SK-N-SH (cell line): Measurements from ENCODE around the gene LANCL2. TPM values are rescaled to one million over a fixed set of nuclear protein-coding genes. Genes with fewer than 3 reads are reported as not detected.

Experiments
- CTCF ChIA-PET: fragments of 300-600, 350-600 bp; formaldehyde crosslinking; extraction: SDS; loops from one replicate; lab custom pipeline; 2021; lab: Yijun Ruan, JAX
- POLR2A ChIA-PET: fragments of 350-600 bp; sonication (Branson Sonifier 250); formaldehyde crosslinking; extraction: SDS; loops from one replicate; lab custom pipeline; 2020; ENCODE audit warnings: antibody characterized with exemption, inconsistent platforms; lab: Yijun Ruan, JAX
- DNase-seq: peaks from one replicate; pipeline ENCODE4 v3.0.0; 2012
- H2AFZ ChIP-seq: fragments of 200-600 bp; sonication (generic); 2 replicates; pipeline ENCODE4 v1.8.1; 2016; ENCODE audit warnings: antibody characterized with exemption, mild to moderate bottlenecking, low read depth
- H3F3A ChIP-seq: fragments of 200-600 bp; sonication (generic); replicated peaks from 2 replicates; pipeline ENCODE3; 2016; ENCODE audit warnings: antibody characterized with exemption, mild to moderate bottlenecking; ENCODE audit not compliant: insufficient read depth
- H3K27ac ChIP-seq, 2 experiments: fragments of 200-500 bp in 1 of 2; fragments of 200-600 bp in 1 of 2; sonication (Bioruptor generic) in 1 of 2; sonication (generic), shearing (Covaris generic) in 1 of 2; 2 replicates each; pipeline versions ENCODE4 v1.5.1 to v1.6.1; 2014 to 2016; ENCODE audit warnings: low read depth in 2 of 2, inconsistent platforms in 1 of 2, low read length in 1 of 2, mild to moderate bottlenecking in 1 of 2, mixed read lengths in 1 of 2
- H3K27me3 ChIP-seq: fragments of 200-600 bp; sonication (generic), shearing (Covaris generic); 2 replicates; pipeline ENCODE4 v1.6.1; 2016; ENCODE audit warnings: mixed run types; ENCODE audit not compliant: insufficient read depth
- H3K36me3 ChIP-seq, 2 experiments: fragments of 200-500 bp in 1 of 2; fragments of 200-600 bp in 1 of 2; sonication (Bioruptor generic) in 1 of 2; sonication (generic) in 1 of 2; replicated peaks in 1 of 2; 2 replicates each; pipeline versions ENCODE3 to v1.5.1; 2014 to 2016; ENCODE audit warnings: low read length in 1 of 2, mild to moderate bottlenecking in 1 of 2; ENCODE audit not compliant: insufficient read depth in 2 of 2, control insufficient read depth in 1 of 2
- H3K4me1 ChIP-seq, 2 experiments: fragments of 200-500 bp in 1 of 2; fragments of 200-600 bp in 1 of 2; sonication (Bioruptor generic) in 1 of 2; sonication (generic), shearing (Covaris generic) in 1 of 2; 2 replicates each; pipeline versions ENCODE4 v1.5.1 to v1.6.1; 2014 to 2016; ENCODE audit warnings: low read depth in 1 of 2, low read length in 1 of 2, mixed run types in 1 of 2; ENCODE audit not compliant: insufficient read depth in 2 of 2, control insufficient read depth in 1 of 2
- H3K4me2 ChIP-seq: fragments of 200-600 bp; sonication (generic), shearing (Covaris generic); 2 replicates; pipeline ENCODE4 v1.6.1; 2017; ENCODE audit warnings: mixed run types
- H3K4me3 ChIP-seq, 2 experiments: fragments of 200-500 bp in 1 of 2; fragments of 200-600 bp in 1 of 2; sonication (Bioruptor generic) in 1 of 2; sonication (generic), shearing (Covaris generic) in 1 of 2; 2 replicates each; pipeline versions ENCODE4 v1.5.1 to v1.8.1; 2014 to 2016; ENCODE audit warnings: low read depth in 2 of 2, inconsistent platforms in 1 of 2, low read length in 1 of 2, mild to moderate bottlenecking in 1 of 2, mixed read lengths in 1 of 2, moderate library complexity in 1 of 2
- H3K79me2 ChIP-seq: fragments of 200-600 bp; sonication (generic); 2 replicates; pipeline ENCODE4 v1.8.1; 2017; ENCODE audit warnings: mild to moderate bottlenecking; ENCODE audit not compliant: insufficient read depth
- H3K9ac ChIP-seq: fragments of 200-600 bp; sonication (generic); 2 replicates; pipeline ENCODE4 v1.6.1; 2017; ENCODE audit warnings: mixed run types
- H3K9me2 ChIP-seq: fragments of 200-600 bp; sonication (generic); 2 replicates; pipeline ENCODE4 v1.6.1; 2017; ENCODE audit warnings: mixed run types
- H3K9me3 ChIP-seq: fragments of 200-600 bp; sonication (generic); 2 replicates; pipeline ENCODE4 v1.6.1; 2017; ENCODE audit warnings: mixed run types, mild to moderate bottlenecking, moderate library complexity
- H4K20me1 ChIP-seq: fragments of 200-600 bp; sonication (generic); 2 replicates; pipeline ENCODE4 v1.6.1; 2017; ENCODE audit warnings: mild to moderate bottlenecking, mixed run types; ENCODE audit not compliant: insufficient read depth
- ELF1 ChIP-seq: IDR thresholded peaks from 2 replicates; pipeline ENCODE4 v1.4.0; 2012
- EP300 ChIP-seq, 2 experiments: IDR thresholded peaks; 2 replicates each; pipeline versions ENCODE4 v1.4.0 to v1.6.1; 2012; ENCODE audit warnings: borderline replicate concordance in 1 of 2, low read depth in 1 of 2, low read length in 1 of 2
- FOSL2 ChIP-seq: IDR thresholded peaks from 2 replicates; pipeline ENCODE4 v1.4.0; 2012; ENCODE audit warnings: low read depth, mild to moderate bottlenecking, moderate library complexity, borderline replicate concordance
- FOXJ3 ChIP-seq: sonication (generic); formaldehyde crosslinking; IDR thresholded peaks from 2 replicates; pipeline ENCODE4 v1.5.1; 2020; ENCODE audit warnings: mild to moderate bottlenecking, missing genetic modification reagents
- IRF3 ChIP-seq: fragments of 150-350 bp; IDR thresholded peaks from 2 replicates; pipeline ENCODE4 v1.6.1; 2016; ENCODE audit warnings: mild to moderate bottlenecking, low read depth, low read length
- NFIC ChIP-seq: IDR thresholded peaks from 2 replicates; pipeline ENCODE4 v1.4.0; 2012; ENCODE audit warnings: borderline replicate concordance
- SIN3A ChIP-seq: IDR thresholded peaks from 2 replicates; pipeline ENCODE4 v1.6.1; 2012; ENCODE audit warnings: low read depth, mild to moderate bottlenecking, low read length, moderate library complexity, borderline replicate concordance
- SMC3 ChIP-seq: IDR thresholded peaks from 2 replicates; pipeline ENCODE4 v1.6.1; 2012; ENCODE audit warnings: low read depth, low read length, improper control_type of control experiment
- TAF1 ChIP-seq: IDR thresholded peaks from 2 replicates; pipeline ENCODE4 v1.6.1; 2012; ENCODE audit warnings: low read depth, mild to moderate bottlenecking, low read length, moderate library complexity, borderline replicate concordance
- TCF12 ChIP-seq: IDR thresholded peaks from 2 replicates; pipeline ENCODE4 v1.4.0; 2012
- USF2 ChIP-seq: fragments of 150-350 bp; IDR thresholded peaks from 2 replicates; pipeline ENCODE4 v1.6.1; 2017; ENCODE audit warnings: antibody characterized with exemption, low read length, low read depth, borderline replicate concordance
- ZBTB33 ChIP-seq: IDR thresholded peaks from 2 replicates; pipeline ENCODE4 v1.4.0; 2012; ENCODE audit warnings: low read depth, borderline replicate concordance
- WGBS: methylation state at CpG from one replicate; pipeline ENCODE4 v1.1.6; 2017; ENCODE audit warnings: low lambda C conversion rate; 5-methylcytosine and 5-hydroxymethylcytosine counted together
- polyA plus RNA-seq, 3 experiments: library from polyadenylated mRNA; depleted of rRNA; stranded (reverse); fragments of >200 nt; gene quantifications; 2 replicates each; pipeline ENCODE4 v1.2.3, GENCODE V29; 2012

The LANCL2 gene
- polyA plus RNA-seq, 1 of the 3 experiments (the other 2 are of a cell fraction), result 36.7 TPM

- no peak overlapping the region for H3K4me3 ChIP-seq
- ChIA-PET POLR2A (no interaction called here), CTCF (no interaction called here)
- no peaks in the 10 kb centered on the region; a peak in 1 of 4 replicates for H3K4me1 ChIP-seq
- H3K9me2 ChIP-seq, result no peaks in the 10 kb centered on the region
- no peaks in the 10 kb centered on the region for H4K20me1 ChIP-seq
- H2AFZ ChIP-seq, result no peak overlapping the region
- no peaks in the 10 kb centered on the region for H3F3A ChIP-seq
- H3K27ac ChIP-seq, result no peak overlapping the region
- no peaks in the 10 kb centered on the region for H3K36me3 ChIP-seq
- no peaks in the 10 kb centered on the region for H3K9me3 ChIP-seq
- TF ChIP-seq NFIC (no peak), TCF12 (no peak), FOXJ3 (CRISPR knock-in tag) (no peak), FOSL2 (no peak), IRF3 (no peak)
- no peaks in the 10 kb centered on the region for H3K79me2 ChIP-seq
- WGBS, result 59% methylated on average over 8 of the region's 8 CpGs
- no peak overlapping the region for H3K9ac ChIP-seq
- no peak overlapping the region for H3K4me2 ChIP-seq
- H3K27me3 ChIP-seq, result no peaks in the 10 kb centered on the region
- no peak for DNase-seq
These were observed 25.8 kb upstream of the LANCL2 start for GRCh38 chr7:55339033-55340000.

GRCh38 chr7:55342216-55342871, 22.8 kb upstream of the LANCL2 start:
- no peak overlapping the region for H2AFZ ChIP-seq
- CTCF ChIA-PET, result interaction anchor here (1.6 kb wide), 1 partner anchor 73 kb away, joined by 5 read pairs; no protein-coding TSS in a partner anchor
- DNase-seq, result peak; percentile 36
- POLR2A ChIA-PET, result no interaction called here
- H3F3A ChIP-seq, result peaks cover 2% of the 10 kb centered on the region
- H3K27me3 ChIP-seq, result no peaks in the 10 kb centered on the region
- no peaks in the 10 kb centered on the region for H4K20me1 ChIP-seq
- H3K4me3 ChIP-seq, result no peak overlapping the region
- H3K9me2 ChIP-seq, result no peaks in the 10 kb centered on the region
- no peaks in the 10 kb centered on the region for H3K79me2 ChIP-seq
- no peak overlapping the region for H3K4me2 ChIP-seq
- TF ChIP-seq ELF1, result no peak
- no peak for TF ChIP-seq FOSL2
- TF ChIP-seq TAF1, result no peak
- no peak for TF ChIP-seq EP300 (IDR thresholded peaks at IDR 0.05; ENCODE audit: borderline replicate concordance in 1 of 2, low read depth in 1 of 2, low read length in 1 of 2)
- TF ChIP-seq ZBTB33, result no peak
- no peak for TF ChIP-seq USF2
- TF ChIP-seq SMC3, result no peak
- no peak for TF ChIP-seq SIN3A
- no peak overlapping the region for H3K9ac ChIP-seq
- H3K27ac ChIP-seq, result no peak overlapping the region
- no peaks in the 10 kb centered on the region for H3K9me3 ChIP-seq
- H3K4me1 ChIP-seq, result no peaks in the 10 kb centered on the region; a peak in 1 of 4 replicates
- WGBS, result 83% methylated on average over 25 of the region's 27 CpGs
- H3K36me3 ChIP-seq, result no peaks in the 10 kb centered on the region
